Breast epithelium (tissue), 3 donors: ENCODE results near the gene RC3H2.

Experiments used
- CTCF ChIP-seq, 3 donors: fragments of 450-650 bp; IDR thresholded peaks; one replicate each; pipeline ENCODE4 v1.5.1; 2016 to 2017; ENCODE audit warnings: antibody characterized with exemption in 3 of 3, mild to moderate bottlenecking in 3 of 3, moderate library complexity in 3 of 3
- POLR2A ChIP-seq: fragments of 450-650 bp; IDR thresholded peaks from one replicate; pipeline ENCODE4 v1.6.1; 2016; ENCODE audit warnings: antibody characterized with exemption, mild to moderate bottlenecking, moderate library complexity

GRCh38 chr9:122941582-122942234 lies 36.5 kb upstream of the RC3H2 start:
- TF ChIP-seq CTCF (IDR thresholded peaks at IDR 0.05) (no peak), POLR2A (no peak)
